Upper lobe of left lung (tissue), 4 donors: ENCODE results near the gene FOXO3.

Source experiments
- CTCF ChIP-seq, 6 experiments: fragments of 450-650 bp in 4 of 6; fragments of 200-600 bp in 2 of 6; sonication (generic) in 2 of 6; IDR thresholded peaks; one replicate each; pipeline ENCODE4 v1.5.1; 2016 to 2019; ENCODE audit warnings: antibody characterized with exemption in 6 of 6
- POLR2AphosphoS5 ChIP-seq, 2 donors: sonication (generic); formaldehyde crosslinking; IDR thresholded peaks; one replicate each; pipeline ENCODE4 v1.5.1; 2017; ENCODE audit warnings: antibody characterized with exemption in 2 of 2

DNA sequence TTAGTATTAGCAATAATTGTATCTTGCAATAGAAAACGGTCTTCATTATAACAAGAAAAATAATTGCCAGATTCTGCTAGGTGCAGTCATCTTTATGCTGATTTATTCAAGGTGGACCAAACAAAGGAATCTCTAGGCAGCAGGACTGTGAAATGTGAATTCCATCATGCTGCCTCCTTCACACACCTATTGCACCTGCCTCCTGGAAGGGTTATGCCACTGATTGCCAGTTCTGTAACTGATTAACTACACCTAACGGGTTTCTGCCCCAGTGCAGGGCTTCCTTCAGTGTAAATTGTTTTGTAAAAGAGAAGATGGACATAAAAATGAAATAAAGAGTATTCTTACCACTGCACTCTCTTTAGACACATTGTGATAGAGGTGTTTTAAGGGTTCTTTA lies 96.1 kb downstream of the FOXO3 start:
- TF ChIP-seq CTCF (IDR thresholded peaks at IDR 0.05) (no peak), POLR2AphosphoS5 (IDR thresholded peaks at IDR 0.05) (no peak)
